ENCODE measurements around the gene GTF2H4.
A peak's percentile ranks its signal among the peaks of the same experiment; 100 is the strongest.
"Not testable (repeated sequence)": the region's sequence is repeated elsewhere in the genome, so short reads cannot be mapped to it uniquely, and the experiment has no call there.

GTF2H4 gene

DNA sequence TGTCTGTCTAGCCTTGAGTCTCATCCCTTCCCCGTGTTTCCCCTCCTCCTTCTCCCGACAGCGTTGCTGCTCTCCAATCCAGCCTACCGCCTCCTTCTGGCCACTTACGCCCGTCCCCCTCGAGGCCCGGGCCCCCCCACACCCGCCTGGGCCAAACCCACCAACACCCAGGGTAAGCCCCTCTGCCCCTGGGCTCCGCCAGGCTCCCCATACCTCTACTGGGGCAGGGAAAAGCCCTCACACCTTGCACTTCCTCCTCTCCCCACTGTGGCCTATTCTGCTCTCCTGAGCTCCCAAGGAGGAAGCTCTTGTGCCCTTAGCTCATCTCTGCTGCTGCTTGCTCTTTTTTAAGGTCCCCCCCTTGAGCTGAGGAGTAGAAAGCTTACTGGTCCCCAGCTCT, 12.7 kb upstream of the GTF2H4 start:
- DNase-seq (ENCODE audit: low spot score) = no peak

DNA sequence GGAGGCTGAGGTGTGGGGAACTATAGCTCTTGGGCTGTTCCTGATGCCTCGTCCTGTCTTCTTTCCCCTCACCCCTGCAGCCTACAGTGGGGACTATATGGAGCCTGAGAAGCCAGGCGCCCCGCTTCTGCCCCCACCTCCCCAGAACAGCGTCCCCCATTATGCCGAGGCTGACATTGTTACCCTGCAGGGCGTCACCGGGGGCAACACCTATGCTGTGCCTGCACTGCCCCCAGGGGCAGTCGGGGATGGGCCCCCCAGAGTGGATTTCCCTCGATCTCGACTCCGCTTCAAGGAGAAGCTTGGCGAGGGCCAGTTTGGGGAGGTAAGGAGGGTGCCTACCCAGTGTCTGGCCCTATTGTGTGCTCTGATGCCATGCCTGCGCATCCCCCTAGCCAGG, 11.5 kb upstream of the GTF2H4 start:
- DNase-seq (ENCODE audit: low spot score) = no peak

DNA sequence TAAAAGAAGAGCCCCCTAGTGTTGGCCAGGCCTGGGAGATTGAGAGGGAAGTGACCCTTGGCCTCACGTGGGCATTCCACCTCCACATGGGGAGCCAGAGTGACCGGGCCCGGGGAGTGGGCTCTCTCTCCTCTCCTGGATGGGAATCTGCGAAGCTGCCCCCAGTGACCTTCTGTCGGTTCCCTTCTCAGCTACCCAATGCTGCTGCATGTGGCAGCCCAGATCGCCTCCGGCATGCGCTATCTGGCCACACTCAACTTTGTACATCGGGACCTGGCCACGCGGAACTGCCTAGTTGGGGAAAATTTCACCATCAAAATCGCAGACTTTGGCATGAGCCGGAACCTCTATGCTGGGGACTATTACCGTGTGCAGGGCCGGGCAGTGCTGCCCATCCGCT, 10.1 kb upstream of the GTF2H4 start:
- no peak for DNase-seq (ENCODE audit: low spot score)

DNA sequence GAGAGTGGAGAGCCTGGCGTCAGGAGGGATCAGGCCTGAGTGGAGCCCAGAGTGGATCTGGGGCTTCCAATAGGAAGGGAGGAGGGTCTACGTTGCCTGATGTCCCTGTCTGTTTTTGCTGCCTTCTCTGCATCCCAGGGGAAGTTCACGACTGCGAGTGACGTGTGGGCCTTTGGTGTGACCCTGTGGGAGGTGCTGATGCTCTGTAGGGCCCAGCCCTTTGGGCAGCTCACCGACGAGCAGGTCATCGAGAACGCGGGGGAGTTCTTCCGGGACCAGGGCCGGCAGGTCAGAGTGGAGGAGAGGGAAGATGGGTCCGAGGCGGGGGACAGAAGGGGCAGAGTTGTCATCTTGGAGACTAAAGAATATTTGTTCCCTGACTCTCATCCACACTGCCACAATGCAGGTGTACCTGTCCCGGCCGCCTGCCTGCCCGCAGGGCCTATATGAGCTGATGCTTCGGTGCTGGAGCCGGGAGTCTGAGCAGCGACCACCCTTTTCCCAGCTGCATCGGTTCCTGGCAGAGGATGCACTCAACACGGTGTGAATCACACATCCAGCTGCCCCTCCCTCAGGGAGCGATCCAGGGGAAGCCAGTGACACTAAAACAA, 9.2 kb upstream of the GTF2H4 start:
- no peak for DNase-seq (ENCODE audit: low spot score)

DNA sequence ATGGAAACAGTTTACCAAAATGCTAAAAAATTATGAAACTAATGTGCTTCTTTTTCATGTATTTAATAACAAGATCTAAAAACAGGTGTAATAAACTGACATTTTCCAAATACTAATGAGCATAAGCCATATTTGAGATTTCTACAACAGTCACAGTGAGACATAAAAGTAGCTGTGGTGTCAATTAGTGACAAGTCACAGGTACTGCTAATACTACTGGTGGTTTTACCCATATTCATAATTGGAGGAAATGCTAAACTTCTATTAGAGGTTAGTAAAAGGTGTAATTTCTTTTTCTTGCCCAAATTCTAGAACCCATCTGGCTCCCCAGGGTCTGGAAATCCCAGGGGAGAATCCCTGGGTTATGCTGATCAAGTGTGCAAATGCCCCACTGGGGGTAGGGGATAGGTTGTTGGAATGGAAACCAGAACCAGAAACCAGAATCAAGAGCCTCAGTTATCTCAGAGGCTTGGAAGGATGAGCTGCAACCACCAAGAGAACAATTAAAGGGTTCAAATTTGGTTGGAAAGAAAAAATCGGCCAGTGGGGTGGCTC, 7.1 kb upstream of the GTF2H4 start:
- DNase-seq (ENCODE audit: low spot score) = no peak

DNA sequence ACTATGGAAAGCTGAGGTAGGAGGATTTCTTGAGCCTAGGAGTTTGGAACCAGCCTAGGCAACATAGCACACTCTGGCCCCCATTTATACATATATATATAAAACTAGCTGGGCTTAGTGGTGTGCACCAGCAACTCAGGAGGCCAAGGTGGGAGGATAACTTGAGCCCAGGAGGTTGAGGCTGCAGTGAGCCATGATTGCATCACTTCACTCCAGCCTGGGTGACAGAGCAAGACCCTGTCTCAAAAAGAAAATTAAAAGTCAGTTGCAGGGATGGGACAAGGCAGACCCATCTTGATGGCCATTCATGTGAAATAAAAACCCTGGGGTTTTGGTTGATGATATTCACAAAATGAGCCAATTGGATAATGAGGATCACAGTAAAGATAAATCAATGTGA, 6.6 kb upstream of the GTF2H4 start:
- no peak for DNase-seq (ENCODE audit: low spot score)

DNA sequence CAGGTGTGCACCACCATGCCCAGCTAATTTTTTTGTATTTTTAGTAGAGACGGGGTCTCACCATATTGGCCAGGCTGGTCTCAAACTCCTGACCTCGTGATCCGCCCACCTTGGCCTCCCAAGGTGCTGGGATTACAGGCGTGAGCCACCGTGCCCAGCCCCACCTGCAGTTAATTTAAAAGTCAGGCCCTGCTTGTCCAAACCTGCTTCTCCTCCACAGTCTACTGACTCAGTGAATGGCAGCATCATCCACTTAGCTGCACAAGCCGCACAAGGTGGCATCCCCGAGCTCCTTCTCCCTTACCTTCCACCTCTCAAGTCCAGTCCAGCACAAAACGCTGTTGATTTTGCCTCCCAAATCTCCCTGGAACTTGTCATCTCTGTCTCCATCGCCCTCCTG, 5.8 kb upstream of the GTF2H4 start:
- not testable (repeated sequence) for DNase-seq (ENCODE audit: low spot score)

DNA sequence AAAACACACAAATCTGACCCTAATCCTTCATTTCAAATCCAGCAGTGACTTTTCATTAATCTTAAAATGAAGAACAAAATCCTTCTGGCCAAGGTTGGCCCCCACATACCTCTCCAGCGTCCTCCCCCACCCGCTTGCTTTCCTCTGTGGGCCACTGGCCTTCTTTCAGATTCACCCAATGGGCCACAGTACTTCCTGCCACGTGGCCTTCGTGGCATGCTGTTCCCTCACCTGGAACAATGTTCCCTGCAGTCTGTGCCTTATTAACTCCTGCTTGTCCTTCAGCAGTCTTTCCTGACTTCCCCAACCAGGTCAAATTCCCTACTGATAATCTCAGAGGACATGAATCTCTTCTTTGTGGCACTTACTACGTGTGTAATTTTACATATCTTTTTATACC, 5.3 kb upstream of the GTF2H4 start:
- no peak for DNase-seq (ENCODE audit: low spot score)

DNA sequence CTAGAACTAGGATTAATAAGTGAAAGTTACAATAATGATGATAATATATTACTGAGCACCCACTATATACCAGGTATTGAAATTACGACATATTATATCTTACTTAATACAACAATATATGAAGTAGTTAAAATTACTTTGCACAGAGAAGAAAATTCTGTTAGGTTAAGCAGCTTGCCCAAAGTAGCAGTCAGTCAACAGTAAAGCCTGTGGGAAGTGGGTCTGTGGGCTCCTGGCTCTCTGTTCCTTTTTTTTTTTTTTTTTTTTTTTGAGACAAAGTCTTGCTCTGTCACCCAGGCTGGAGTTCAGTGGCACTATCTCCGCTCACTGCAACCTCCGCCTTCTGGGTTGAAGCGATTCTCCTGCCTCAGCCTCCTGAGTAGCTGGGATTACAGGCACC, 4.8 kb upstream of the GTF2H4 start:
- DNase-seq (ENCODE audit: low spot score) = no peak

DNA sequence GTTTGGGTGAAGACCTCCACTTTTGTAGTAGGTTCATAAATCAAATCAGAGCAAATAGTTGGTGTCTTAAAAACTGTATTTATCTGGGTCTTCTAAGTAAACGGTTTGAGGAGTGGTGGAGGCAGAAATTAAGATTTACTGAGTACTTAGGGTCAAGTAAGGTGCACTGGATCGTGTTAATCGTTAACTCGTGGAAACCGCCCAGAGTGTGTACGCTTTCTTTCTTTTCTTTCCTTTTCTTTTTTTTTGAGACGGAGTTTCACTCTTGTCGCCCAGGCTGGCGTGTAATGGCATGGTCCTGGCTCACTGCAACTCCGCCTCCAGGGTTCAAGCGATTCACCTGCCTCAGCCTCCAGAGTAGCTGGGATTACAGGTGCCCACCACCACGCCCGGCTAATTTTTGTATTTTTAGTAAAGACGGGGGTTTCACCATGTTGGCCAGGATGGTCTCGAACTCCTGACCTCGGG, 683 bp upstream of the GTF2H4 start:
- DNase-seq (ENCODE audit: low spot score) = not testable (repeated sequence)

DNA sequence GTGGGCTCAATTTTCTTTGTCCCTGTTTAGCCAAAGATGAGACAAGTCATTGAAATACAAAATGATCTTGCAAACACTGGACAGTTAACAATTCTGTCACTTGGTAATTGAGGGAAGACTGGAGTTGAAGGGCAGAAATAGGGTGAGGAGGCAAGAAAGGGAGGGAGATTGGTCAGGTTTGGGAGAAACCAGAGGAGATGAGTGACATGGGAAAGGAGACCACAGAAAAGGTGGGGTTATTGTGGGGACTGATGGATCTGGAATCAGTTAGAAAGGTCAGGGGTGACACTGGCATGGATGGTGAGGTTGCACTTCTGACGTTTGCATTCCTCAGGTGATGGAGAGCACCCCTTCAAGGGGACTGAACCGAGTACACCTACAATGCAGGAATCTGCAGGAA, 693 bp downstream of the GTF2H4 start:
- no peak for DNase-seq (ENCODE audit: low spot score)

DNA sequence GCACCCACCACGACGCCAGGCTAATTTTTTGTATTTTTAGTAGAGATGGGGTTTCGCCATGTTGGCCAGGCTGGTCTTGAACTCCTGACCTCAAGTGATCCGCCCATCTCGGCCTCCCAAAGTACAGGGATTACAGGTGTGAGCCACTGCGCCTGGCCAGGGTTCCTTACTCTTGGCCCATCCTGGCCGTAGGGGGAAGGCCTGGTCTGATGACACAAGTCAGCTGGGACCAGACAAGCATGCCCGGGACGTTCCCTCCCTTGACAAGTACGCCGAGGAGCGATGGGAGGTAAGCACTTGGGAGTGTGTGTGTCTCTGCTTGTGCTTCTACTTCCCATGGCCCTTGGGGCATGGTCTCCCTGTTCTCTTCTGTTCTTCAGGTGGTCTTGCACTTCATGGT, 2.5 kb downstream of the GTF2H4 start:
- DNase-seq (ENCODE audit: low spot score) = not testable (repeated sequence)

DNA sequence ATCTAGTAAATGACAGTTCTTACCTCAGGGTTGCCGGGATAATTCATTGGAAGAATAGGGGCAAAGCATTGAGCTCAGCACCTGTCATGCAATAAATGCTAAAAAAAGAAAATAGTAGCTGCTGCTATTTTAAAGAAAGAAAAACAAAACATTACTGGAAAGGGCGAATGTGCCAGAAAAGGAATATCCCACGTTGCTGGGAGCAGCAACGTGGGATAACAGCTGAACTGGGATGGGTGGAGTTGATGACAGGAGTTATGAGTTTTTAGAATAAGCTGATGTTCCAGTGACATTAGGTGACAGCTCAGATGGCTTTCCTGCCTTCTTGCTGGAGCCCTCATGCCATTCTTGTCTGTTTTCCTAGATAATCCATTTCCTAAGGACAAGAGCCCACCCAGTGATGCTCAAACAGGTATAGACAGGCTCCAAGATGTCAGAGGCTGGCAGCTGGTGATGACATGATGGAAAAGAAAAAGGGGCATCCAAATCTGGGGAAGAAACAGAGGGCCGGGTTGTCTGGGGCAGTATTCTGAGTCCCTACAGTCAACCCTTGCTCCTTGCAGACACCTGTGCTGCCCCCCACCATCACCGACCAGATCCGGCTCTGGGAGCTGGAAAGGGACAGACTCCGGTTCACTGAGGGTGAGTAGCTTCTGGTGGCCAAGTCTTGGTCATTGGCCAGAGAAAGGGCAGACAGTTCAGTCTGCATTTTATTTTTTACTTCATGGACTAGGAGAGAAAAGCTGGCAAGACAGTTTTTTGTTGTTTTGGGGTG, 4.9 kb downstream of the GTF2H4 start:
- no peak for DNase-seq (ENCODE audit: low spot score)

DNA sequence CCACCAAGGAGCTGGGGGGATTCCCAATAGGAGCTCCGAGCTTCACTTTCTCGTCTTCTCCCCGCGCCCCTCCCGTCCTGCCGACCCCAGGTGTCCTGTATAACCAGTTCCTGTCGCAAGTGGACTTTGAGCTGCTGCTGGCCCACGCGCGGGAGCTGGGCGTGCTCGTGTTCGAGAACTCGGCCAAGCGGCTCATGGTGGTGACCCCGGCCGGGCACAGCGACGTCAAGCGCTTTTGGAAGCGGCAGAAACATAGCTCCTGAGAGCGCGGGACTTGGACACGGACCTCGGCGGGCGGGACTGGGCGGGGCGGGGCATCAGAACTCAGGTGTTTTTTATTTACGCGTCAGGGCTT, 5.7 kb downstream of the GTF2H4 start:
- no peak for DNase-seq (ENCODE audit: low spot score)

DNA sequence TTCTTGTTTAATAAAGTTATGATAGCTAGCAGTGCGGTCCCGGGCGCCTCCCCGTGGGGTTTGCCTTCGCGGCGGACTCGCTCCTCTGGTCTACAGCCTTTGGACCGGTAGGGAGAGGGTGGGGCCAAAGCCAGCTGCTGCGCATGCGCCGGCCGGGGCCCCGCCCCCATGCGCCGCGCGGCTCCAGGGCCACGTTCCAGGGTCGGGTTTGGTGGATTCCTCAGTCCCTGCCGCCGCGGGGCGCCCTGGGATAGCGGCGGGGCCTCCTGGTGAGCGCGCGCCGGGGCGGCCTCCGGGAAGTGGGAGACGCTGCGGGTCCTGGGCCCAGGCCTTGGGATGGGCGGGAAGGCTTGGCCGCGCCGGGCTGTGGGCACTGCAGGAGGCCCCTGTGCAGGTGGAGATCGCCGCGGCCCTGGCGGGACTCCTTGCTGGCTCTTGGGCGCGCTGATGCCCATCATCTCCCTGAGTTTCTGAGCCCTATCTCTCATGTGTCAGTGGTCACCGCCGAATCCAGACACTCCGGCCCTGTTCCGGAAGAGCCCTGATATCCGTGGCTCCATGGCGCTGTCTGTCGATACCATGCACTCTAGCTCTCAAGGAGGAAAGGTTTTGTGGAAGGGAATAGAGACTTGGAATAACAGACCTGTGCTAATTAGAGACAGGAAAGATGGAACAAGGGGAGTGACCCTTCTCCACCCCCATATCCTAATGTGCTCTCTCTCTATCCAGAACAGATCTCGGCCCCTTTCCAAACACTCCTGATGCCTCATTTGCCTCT, 6.3 kb downstream of the GTF2H4 start, which contains the start of gene VARS2:
VARS2 (plus strand) TSS at position 163 of the 778 bp plus-strand sequence; CDS start at position 762, 599 bp downstream.
- DNase-seq (ENCODE audit: low spot score) = peak; percentile 92

DNA sequence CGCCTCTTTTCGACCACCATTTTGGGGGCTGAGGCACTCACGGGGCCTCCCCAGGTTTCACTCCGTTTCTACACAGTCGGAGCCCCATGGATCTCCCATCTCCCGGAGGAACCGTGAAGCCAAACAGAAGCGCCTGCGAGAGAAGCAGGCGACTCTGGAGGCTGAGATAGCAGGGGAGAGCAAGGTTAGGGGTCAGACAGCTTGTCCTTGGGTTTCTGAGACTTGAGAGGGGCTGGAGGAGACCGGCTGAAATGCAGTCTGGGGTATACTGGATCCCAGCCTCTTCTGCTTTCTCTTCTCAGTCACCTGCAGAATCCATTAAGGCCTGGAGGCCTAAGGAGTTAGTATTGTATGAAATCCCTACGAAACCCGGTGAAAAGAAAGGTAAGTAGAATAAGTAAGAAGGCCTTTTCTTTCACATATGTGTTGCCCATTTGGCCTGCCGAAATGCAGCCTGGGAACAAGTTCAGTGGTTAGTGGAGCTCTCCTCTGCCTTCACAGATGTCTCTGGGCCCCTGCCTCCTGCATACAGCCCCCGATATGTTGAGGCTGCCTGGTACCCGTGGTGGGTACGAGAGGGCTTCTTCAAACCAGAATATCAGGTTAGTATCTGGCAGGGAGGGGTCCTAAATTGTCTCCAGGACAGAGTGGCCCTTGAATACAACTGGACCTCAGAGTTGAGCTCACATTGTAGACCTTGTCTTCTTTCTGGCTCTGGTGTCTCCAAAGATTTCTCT, 7.0 kb downstream of the GTF2H4 start:
- no peak for DNase-seq (ENCODE audit: low spot score)

DNA sequence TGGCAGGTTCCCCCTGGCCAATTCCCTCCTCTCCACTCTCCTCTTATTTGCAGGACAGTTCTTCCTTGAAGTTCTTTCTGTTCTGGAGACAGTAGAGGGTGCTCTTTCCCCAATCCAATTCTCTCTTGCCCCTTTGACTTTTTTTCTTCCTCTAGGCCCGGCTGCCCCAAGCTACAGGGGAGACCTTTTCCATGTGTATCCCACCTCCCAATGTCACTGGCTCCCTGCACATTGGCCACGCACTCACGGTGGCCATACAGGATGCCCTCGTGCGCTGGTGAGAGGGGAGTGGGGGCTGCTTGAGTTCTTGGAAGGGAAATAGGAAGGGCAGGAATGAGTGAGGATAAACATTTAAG, 7.6 kb downstream of the GTF2H4 start:
- peak; percentile 30 for DNase-seq (ENCODE audit: low spot score)

DNA sequence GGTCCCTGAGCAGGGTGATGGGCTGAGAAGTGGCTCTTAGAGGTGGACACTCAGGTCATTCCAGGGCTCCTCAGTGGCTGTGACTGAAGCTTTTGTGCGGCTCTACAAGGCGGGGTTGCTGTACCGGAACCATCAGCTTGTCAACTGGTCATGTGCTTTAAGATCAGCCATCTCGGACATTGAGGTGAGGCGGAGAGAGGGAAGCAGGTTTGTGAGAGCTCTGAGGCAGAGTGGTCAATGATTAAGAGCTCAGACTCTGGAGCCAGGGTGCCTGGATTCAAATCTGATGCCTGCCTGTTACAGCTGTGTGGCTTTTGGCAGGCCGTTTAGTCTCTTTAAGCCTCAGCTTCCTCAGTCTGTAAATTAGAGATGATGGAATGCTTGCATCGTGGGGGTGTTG, 9.0 kb downstream of the GTF2H4 start:
- no peak for DNase-seq (ENCODE audit: low spot score)

DNA sequence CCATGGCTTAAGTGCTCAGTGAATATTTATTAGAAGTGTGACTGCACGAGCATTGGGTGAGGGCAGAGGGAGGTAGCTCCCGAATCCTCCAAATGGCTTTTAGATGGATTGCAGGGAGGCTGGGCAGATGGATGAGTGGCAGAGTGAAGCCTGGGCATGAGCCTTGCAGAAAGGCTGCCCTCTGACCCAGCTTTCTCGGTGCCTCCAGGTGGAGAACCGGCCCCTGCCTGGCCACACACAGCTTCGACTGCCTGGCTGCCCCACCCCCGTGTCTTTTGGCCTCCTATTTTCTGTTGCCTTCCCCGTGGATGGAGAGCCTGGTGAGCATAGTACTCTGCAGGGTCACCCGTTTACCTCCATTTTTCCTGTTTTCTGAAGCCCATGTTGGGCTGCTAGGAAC, 9.5 kb downstream of the GTF2H4 start:
- no peak for DNase-seq (ENCODE audit: low spot score)

DNA sequence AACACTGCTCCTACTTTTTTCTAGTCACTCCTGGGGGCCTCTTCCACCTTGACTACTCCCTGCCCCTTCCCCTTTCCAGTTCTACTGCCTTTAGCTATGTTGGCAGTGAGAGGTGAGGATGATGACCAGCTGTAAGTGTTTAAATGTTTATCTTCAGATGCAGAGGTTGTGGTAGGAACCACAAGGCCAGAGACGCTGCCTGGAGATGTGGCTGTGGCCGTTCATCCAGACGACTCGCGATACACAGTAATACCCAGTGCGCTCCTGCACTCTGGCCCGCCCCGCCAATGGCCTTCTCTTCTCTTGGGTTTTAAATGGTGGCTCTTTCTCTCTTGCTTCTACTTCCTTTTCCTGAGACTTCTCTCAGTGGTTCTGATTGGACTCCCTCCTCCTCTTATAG, 10.7 kb downstream of the GTF2H4 start:
- no peak for DNase-seq (ENCODE audit: low spot score)

DNA sequence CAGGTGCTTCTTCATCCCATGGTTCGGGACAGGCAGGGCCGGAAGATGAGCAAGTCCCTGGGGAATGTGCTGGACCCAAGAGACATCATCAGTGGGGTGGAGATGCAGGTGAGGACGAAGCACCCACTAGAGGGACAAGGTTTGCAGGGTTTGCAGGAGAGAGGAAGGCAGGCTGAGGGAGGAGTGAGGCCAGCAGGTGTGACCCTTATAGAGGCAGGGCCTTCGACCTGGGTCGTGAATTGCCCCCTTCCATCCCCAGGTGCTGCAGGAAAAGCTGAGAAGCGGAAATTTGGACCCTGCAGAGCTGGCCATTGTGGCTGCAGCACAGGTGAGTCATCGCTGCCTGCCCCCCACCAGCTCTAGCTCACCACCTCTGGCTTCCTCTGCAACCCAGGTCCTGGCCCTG, 14.4 kb downstream of the GTF2H4 start:
- DNase-seq (ENCODE audit: low spot score) = no peak

DNA sequence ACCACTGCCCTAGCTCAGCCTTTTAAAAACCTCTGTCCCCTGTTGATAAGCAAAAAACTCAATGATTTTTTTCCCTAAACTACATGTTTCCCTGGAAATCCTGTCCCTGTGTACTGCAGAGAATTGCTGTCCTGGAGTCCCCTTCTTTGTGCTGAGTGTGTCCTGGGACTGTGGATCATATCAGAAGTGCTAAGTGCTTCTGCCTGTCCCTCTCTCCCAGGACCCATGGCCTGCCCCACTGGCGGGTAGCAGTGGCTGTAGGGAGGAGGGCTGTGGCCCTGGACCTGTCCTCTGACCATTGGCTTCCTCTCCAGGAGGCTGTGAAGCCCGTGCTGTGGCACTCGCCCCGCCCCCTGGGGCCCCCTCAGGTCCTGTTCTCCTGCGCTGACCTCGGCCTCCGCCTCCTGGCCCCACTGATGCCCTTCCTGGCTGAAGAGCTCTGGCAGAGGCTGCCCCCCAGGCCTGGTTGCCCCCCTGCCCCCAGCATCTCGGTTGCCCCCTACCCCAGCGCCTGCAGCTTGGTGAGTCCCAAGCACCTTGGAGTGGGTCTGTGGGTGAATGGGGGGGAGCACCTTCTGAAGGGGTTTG, 16.1 kb downstream of the GTF2H4 start:
- DNase-seq (ENCODE audit: low spot score) = not testable (repeated sequence)

Measured in hematopoietic multipotent progenitor cell treated with erythropoietin and hydrocortisone succinate and interleukin-3 and kit ligand, for 17 days (in vitro differentiated cells).